Measurements from ENCODE around the gene HOXA2.
A peak's percentile ranks its signal among the peaks of the same experiment; 100 is the strongest.

HOXA2 gene

GRCh38 chr7:27142580-27143022 is 40.1 kb upstream of the HOXA2 start:
- Histone ChIP-seq H3K27ac (peak overlapping the region in 13 of 21 experiments; percentile 0 to 85 (median 62)), H3K4me3 (peak overlapping the region; percentile 15 to 60 (median 36))

GRCh38 chr7:27141923-27142579 is 39.6 kb upstream of the HOXA2 start:
- peak overlapping the region in 6 of 7 experiments; percentile 31 to 60 (median 43) for H3K4me3 ChIP-seq
- peak overlapping the region in 6 of 21 experiments; percentile 8 to 85 (median 64) for H3K27ac ChIP-seq

GRCh38 chr7:27141137-27141922 is 38.8 kb upstream of the HOXA2 start:
- H3K27ac ChIP-seq, result peak overlapping the region in 1 of 21 experiments; percentile 77
- H3K4me3 ChIP-seq, result peak overlapping the region in 1 of 7 experiments; percentile 60

- H3K27ac ChIP-seq, result no peak overlapping the region
- H3K4me3 ChIP-seq, result no peak overlapping the region
Measured at GRCh38 chr7:27140126-27140857, 37.8 kb upstream of the HOXA2 start.

GRCh38 chr7:27139334-27140125 is 37.0 kb upstream of the HOXA2 start:
- H3K27ac ChIP-seq, result no peak overlapping the region
- H3K4me3 ChIP-seq, result no peak overlapping the region

GRCh38 chr7:27138985-27139333 is 36.5 kb upstream of the HOXA2 start:
- H3K27ac ChIP-seq, result no peak overlapping the region
- no peak overlapping the region for H3K4me3 ChIP-seq

GRCh38 chr7:27138472-27138871 is 36.0 kb upstream of the HOXA2 start:
- Histone ChIP-seq H3K4me3 (no peak overlapping the region), H3K27ac (no peak overlapping the region)

- Histone ChIP-seq H3K27ac (no peak overlapping the region), H3K4me3 (no peak overlapping the region)
Measured at GRCh38 chr7:27137640-27138315, 35.3 kb upstream of the HOXA2 start.

GRCh38 chr7:27134392-27134791 is 31.9 kb upstream of the HOXA2 start:
- H3K27ac ChIP-seq, result no peak overlapping the region

GRCh38 chr7:27133409-27134231 is 31.1 kb upstream of the HOXA2 start:
- Histone ChIP-seq H3K27ac (no peak overlapping the region), H3K4me3 (no peak overlapping the region)

More at GRCh38 chr7:27134392-27134791, 31.9 kb upstream of the HOXA2 start:
- H3K4me3 ChIP-seq, result no peak overlapping the region

- Histone ChIP-seq H3K4me3 (no peak overlapping the region), H3K27ac (no peak overlapping the region)
Measured at GRCh38 chr7:27132978-27133377, 30.5 kb upstream of the HOXA2 start.

- no peak overlapping the region for H3K4me3 ChIP-seq
Measured at GRCh38 chr7:27132214-27132613, 29.7 kb upstream of the HOXA2 start.

GRCh38 chr7:27131390-27131819 is 28.9 kb upstream of the HOXA2 start:
- H3K27ac ChIP-seq, result peak overlapping the region in 19 of 21 experiments; percentile 52 to 92 (median 82)
- H3K4me3 ChIP-seq, result peak overlapping the region; percentile 51 to 72 (median 61)

More at GRCh38 chr7:27132214-27132613, 29.7 kb upstream of the HOXA2 start:
- no peak overlapping the region for H3K27ac ChIP-seq

GRCh38 chr7:27130540-27131389 is 28.3 kb upstream of the HOXA2 start, which contains the start of gene HOXA4:
Gene HOXA4 (minus strand): TSS chr7:27130757. CDS start chr7:27130733, 24 bp downstream.
- peak within 1 kb of the TSS in 20 of 21 experiments; percentile 60 to 92 (median 82) for H3K27ac ChIP-seq
- peak within 1 kb of the TSS; percentile 51 to 72 (median 61) for H3K4me3 ChIP-seq

GRCh38 chr7:27129729-27130539 is 27.5 kb upstream of the HOXA2 start:
- Histone ChIP-seq H3K4me3 (peak overlapping the region; percentile 51 to 72 (median 61)), H3K27ac (peak overlapping the region in 20 of 21 experiments; percentile 56 to 92 (median 81))
